K562 (cell line): ENCODE results near the gene LRCH1. TPM values are rescaled to one million over a fixed set of nuclear protein-coding genes. Genes with fewer than 3 reads are reported as not detected.

ENCODE experiments used
- ETS2 ChIP-seq: IDR thresholded peaks from 2 replicates; pipeline ENCODE4 v1.6.1; 2016; ENCODE audit warnings: borderline replicate concordance, missing genetic modification characterization, mild to moderate bottlenecking, moderate library complexity, missing compliant biosample characterization; ENCODE audit not compliant: poor library complexity, severe bottlenecking
- FOXA3 ChIP-seq, 2 experiments: fragments of 450-650 bp in 1 of 2; sonication (generic) in 1 of 2; formaldehyde crosslinking; IDR thresholded peaks in 1 of 2; conservative IDR thresholded peaks in 1 of 2; 2 replicates each; pipeline versions ENCODE4 v1.4.0 to v1.8.0; 2020 to 2022; ENCODE audit warnings: mild to moderate bottlenecking in 2 of 2, missing genetic modification reagents in 1 of 2
- FUS ChIP-seq: fragments of 200-400 bp; formaldehyde crosslinking; optimal IDR thresholded peaks from 2 replicates; pipeline ENCODE3; 2017; ENCODE audit warnings: low read depth, low read length
- HEY1 ChIP-seq: fragments of 250-450 bp; sonication (Bioruptor Pico); IDR thresholded peaks from 2 replicates; pipeline ENCODE4 v1.5.0; 2020; ENCODE audit warnings: mild to moderate bottlenecking, moderate library complexity, borderline replicate concordance
- HOXB6 ChIP-seq: fragments of 250-450 bp; sonication (Bioruptor Pico); IDR thresholded peaks from 2 replicates; pipeline ENCODE4 v1.5.1; 2022; ENCODE audit warnings: mild to moderate bottlenecking, borderline replicate concordance
- ILF3 ChIP-seq: fragments of 450-650 bp; IDR thresholded peaks from 2 replicates; pipeline ENCODE4 v1.6.1; 2018; ENCODE audit warnings: antibody characterized with exemption, mild to moderate bottlenecking, moderate library complexity, borderline replicate concordance
- KLF1 ChIP-seq: fragments of 450-650 bp; IDR thresholded peaks from 2 replicates; pipeline ENCODE4 v1.6.1; 2016; ENCODE audit warnings: missing genetic modification characterization, missing compliant biosample characterization
- MAZ ChIP-seq, 2 experiments: fragments of 450-650 bp in 1 of 2; sonication (generic) in 1 of 2; formaldehyde crosslinking; IDR thresholded peaks in 1 of 2; conservative IDR thresholded peaks in 1 of 2; 2 replicates each; pipeline versions ENCODE4 v1.4.0 to v1.5.0; 2020; ENCODE audit warnings: mild to moderate bottlenecking in 1 of 2, missing genetic modification reagents in 1 of 2
- NCOA1 ChIP-seq: fragments of 450-650 bp; IDR thresholded peaks from 2 replicates; pipeline ENCODE4 v1.6.1; 2016; ENCODE audit warnings: low read depth
- PML ChIP-seq: IDR thresholded peaks from 2 replicates; pipeline ENCODE4 v1.6.1; 2012; ENCODE audit warnings: low read length, inconsistent platforms
- RCOR1 ChIP-seq, 2 experiments: IDR thresholded peaks; 2 replicates each; pipeline ENCODE4 v1.6.1; 2012; ENCODE audit warnings: low read depth in 2 of 2, low read length in 2 of 2, borderline replicate concordance in 1 of 2, improper control_type of control experiment in 1 of 2
- ZNF23 ChIP-seq: fragments of 250-450 bp; sonication (Bioruptor Pico); IDR thresholded peaks from 2 replicates; pipeline ENCODE4 v1.4.0; 2020; ENCODE audit warnings: mild to moderate bottlenecking
- ZNF318 ChIP-seq, 2 experiments: fragments of 450-650 bp; IDR thresholded peaks; 2 replicates each; pipeline ENCODE4 v1.6.1; 2016; ENCODE audit warnings: mild to moderate bottlenecking in 2 of 2, borderline replicate concordance in 1 of 2, low read depth in 1 of 2, moderate library complexity in 1 of 2
- polyA plus RNA-seq, 8 experiments: library from polyadenylated mRNA; depleted of rRNA in 4 of 8; stranded (reverse) in 5 of 8; unstranded in 3 of 8; fragments of >200 nt; fragmentation: Nextera tagmentation in 2 of 8; fragmentation: Illumina TruSeq in 1 of 8; extraction: Ambion mirVana in 2 of 8; extraction: Trizol in 1 of 8; gene quantifications; 2 replicates each; pipeline versions ENCODE4 v1.2.1 to v1.2.3, GENCODE V29; 2011 to 2014; ENCODE audit warnings: inconsistent platforms in 1 of 8, missing spikeins in 1 of 8
- total RNA-seq, 7 experiments: library from RNA; depleted of rRNA in 6 of 7; stranded (reverse); fragments of >200 nt in 6 of 7; fragmentation: Illumina TruSeq in 2 of 7; extraction: Trizol in 2 of 7; gene quantifications; 2 replicates each; pipeline versions ENCODE4 v1.2.1 to v1.2.3, GENCODE V29; 2011 to 2021; ENCODE audit warnings: low replicate concordance in 1 of 7

LRCH1 gene
- total and polyA plus RNA-seq, 9 of the 15 experiments (the other 6 are each of a cell fraction or from before 2014, with no cell fraction given) = 1.1 to 6.8 (median 3.7) TPM

- no peak for TF ChIP-seq ZNF318 (IDR thresholded peaks at IDR 0.05; ENCODE audit: borderline replicate concordance in 1 of 2, low read depth in 1 of 2)
- no peak for TF ChIP-seq ILF3
- TF ChIP-seq RCOR1 (IDR thresholded peaks at IDR 0.05; ENCODE audit: borderline replicate concordance in 1 of 2, low read depth in 2 of 2, low read length in 2 of 2) = no peak
- TF ChIP-seq ZNF23 (CRISPR knock-in tag) = no peak
- TF ChIP-seq HOXB6 (CRISPR knock-in tag) = no peak
- TF ChIP-seq NCOA1 = no peak
- no peak for TF ChIP-seq KLF1
- TF ChIP-seq FOXA3 (CRISPR knock-in tag; conservative IDR thresholded peaks at IDR 0.05 in 1 of 2, IDR thresholded peaks at IDR 0.05 in 1 of 2) = no peak
- TF ChIP-seq MAZ (CRISPR knock-in tag; conservative IDR thresholded peaks at IDR 0.05 in 1 of 2, IDR thresholded peaks at IDR 0.05 in 1 of 2) = no peak
- TF ChIP-seq ETS2 (tag) = no peak
- TF ChIP-seq PML = no peak
- no peak for TF ChIP-seq FUS
- TF ChIP-seq HEY1 (CRISPR knock-in tag) = no peak
These were observed 78.2 kb downstream of the LRCH1 start (continued) for GRCh38 chr13:46631179-46631542.
